ENCODE results near the gene GCGR. TPM values are rescaled to one million over a fixed set of nuclear protein-coding genes. Genes with fewer than 3 reads are reported as not detected.
A peak's percentile ranks its signal among the peaks of the same experiment; 100 is the strongest.

GCGR gene
- total and polyA plus RNA-seq, 2 of the 13 experiments (the other 11 are each of a cell fraction or from before 2014, with no cell fraction given) = 0.04 to 0.13 TPM

DNA sequence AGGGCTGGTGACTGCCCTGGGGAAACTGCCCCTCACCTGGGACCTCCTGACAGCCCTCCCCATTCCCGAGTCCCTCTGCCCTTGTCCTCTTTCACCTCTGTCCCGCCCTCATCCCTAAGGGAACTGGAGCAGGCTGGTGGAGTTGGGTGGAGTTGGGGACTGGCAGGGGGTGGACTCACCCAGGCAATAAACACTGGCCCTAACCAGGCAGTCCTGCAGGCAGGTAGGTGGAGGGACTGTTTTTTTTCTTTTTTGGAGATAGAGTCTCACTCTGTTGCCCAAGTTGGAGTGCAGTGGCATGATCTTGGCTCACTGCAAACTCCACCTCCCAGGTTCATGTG lies 11.7 kb downstream of the GCGR start (continued):
- TF ChIP-seq, protein P1, sequence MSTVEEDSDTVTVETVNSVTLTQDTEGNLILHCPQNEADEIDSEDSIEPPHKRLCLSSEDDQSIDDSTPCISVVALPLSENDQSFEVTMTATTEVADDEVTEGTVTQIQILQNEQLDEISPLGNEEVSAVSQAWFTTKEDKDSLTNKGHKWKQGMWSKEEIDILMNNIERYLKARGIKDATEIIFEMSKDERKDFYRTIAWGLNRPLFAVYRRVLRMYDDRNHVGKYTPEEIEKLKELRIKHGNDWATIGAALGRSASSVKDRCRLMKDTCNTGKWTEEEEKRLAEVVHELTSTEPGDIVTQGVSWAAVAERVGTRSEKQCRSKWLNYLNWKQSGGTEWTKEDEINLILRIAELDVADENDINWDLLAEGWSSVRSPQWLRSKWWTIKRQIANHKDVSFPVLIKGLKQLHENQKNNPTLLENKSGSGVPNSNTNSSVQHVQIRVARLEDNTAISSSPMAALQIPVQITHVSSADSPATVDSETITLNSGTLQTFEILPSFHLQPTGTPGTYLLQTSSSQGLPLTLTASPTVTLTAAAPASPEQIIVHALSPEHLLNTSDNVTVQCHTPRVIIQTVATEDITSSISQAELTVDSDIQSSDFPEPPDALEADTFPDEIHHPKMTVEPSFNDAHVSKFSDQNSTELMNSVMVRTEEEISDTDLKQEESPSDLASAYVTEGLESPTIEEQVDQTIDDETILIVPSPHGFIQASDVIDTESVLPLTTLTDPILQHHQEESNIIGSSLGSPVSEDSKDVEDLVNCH (CRISPR knock-in tag; IDR thresholded peaks at IDR 0.05) = no peak
- TF ChIP-seq, protein P2, sequence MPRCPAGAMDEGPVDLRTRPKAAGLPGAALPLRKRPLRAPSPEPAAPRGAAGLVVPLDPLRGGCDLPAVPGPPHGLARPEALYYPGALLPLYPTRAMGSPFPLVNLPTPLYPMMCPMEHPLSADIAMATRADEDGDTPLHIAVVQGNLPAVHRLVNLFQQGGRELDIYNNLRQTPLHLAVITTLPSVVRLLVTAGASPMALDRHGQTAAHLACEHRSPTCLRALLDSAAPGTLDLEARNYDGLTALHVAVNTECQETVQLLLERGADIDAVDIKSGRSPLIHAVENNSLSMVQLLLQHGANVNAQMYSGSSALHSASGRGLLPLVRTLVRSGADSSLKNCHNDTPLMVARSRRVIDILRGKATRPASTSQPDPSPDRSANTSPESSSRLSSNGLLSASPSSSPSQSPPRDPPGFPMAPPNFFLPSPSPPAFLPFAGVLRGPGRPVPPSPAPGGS (CRISPR knock-in tag; IDR thresholded peaks at IDR 0.05) = 0 out of 2 replicates have a peak, but pooled peaks have one; percentile 27
- TF ChIP-seq, protein P3, sequence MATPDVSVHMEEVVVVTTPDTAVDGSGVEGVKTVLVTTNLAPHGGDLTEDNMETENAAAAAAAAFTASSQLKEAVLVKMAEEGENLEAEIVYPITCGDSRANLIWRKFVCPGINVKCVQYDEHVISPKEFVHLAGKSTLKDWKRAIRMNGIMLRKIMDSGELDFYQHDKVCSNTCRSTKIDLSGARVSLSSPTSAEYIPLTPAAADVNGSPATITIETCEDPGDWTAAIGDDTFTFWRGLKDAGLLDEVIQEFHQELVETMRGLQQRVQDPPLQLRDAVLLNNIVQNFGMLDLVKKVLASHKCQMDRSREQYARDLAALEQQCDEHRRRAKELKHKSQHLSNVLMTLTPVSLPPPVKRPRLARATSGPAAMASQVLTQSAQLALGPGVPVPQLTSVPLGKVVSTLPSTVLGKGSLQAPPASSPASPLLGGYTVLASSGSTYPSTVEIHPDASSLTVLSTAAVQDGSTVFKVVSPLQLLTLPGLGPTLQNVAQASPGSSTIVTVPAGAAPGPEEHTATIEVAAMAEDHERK (CRISPR knock-in tag; IDR thresholded peaks at IDR 0.05; ENCODE audit: low read depth) = no peak

DNA sequence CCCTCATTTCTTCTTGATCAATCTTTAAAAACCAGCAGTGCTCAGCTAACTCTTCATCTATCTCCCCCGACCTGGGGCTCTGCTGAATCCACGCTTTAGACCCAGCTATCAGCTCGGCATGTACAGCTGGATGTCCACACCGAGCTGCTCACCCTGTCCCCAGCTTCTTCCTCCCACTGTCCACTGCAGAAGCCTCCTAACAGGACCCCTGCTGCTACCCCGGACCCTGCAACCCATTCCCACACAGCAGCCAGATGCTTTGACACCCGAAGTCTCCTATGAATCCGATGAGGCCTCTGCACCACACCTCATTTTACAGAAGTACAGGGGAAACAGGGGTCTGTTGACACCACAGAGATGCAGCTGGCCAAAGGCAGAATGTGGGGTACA lies 13.8 kb downstream of the GCGR start:
- Histone ChIP-seq H3K4me1 (ENCODE audit: insufficient read depth, low read length) (peaks cover 53% of the 10 kb centered on the region), H3K79me2 (ENCODE audit: insufficient read depth, low read length) (no peaks in the 10 kb centered on the region), H3K4me2 (ENCODE audit: low read depth, low read length) (peak overlapping the region; percentile 28; the same call in 1 of the 2 replicates), H3K4me3 (replicated peaks in 1 of 3; ENCODE audit: insufficient read depth in 1 of 3, low read depth in 2 of 3, low read length in 3 of 3) (no peak overlapping the region), H3K9ac (ENCODE audit: insufficient read depth, low read depth, low read length) (no peak overlapping the region), H2AFZ (ENCODE audit: low read length) (peak overlapping the region; percentile 12), H4K20me1 (ENCODE audit: insufficient read depth, low read length) (no peaks in the 10 kb centered on the region), H3K27ac (ENCODE audit: extremely low read length, insufficient read depth, low read length) (no peak overlapping the region), H3K9me3 (ENCODE audit: low read length) (no peaks in the 10 kb centered on the region), H3K36me3 (replicated peaks in 1 of 2; ENCODE audit: control insufficient read depth in 1 of 2, insufficient read depth in 2 of 2, low read length in 2 of 2) (peaks cover under 1 to 2% of the 10 kb centered on the region in 2 experiments; a peak in 2 of 5 replicates), H3K27me3 (ENCODE audit: control insufficient read depth in 1 of 2, insufficient read depth in 2 of 2, low read length in 2 of 2) (peaks cover 3% of the 10 kb centered on the region in 2 experiments; a peak in 2 of 5 replicates)
- intact Hi-C loops (cut with micrococcal nuclease; ENCODE audit: unreplicated experiment) = no loop called here
- ATAC-seq = no peak
- ChIA-PET CTCF (ENCODE audit: low intra/inter-chr PET ratio, low total read pairs) (no interaction called here), POLR2A (interaction anchor here (0.7 to 2.4 kb wide), 2 partner anchors 11 to 16 kb away, joined by 3 to 10 read pairs; partner anchors contain the start of gene MCRIP1)
- in situ Hi-C loops (cut with HindIII; ENCODE audit: extremely low pct_ligation_motif_present, low pct_unique_long_range_greater_than_20kb) = no loop called here
- no TSS peak for BruUV-seq (replicated peaks)
- TF ChIP-seq ELF3 (CRISPR knock-in tag; IDR thresholded peaks at IDR 0.05) (no peak), GATAD2A (CRISPR knock-in tag; IDR thresholded peaks at IDR 0.05) (no peak), SP140L (CRISPR knock-in tag; IDR thresholded peaks at IDR 0.05; ENCODE audit: borderline replicate concordance) (no peak)
- DNase-seq (ENCODE audit: low spot score) = no peak
- FAIRE-seq = no peak
- WGBS (ENCODE audit: low lambda C conversion rate) = 19% methylated on average over 7 of the region's 7 CpGs

All from HepG2 (cell line).